Pulmonary artery endothelial cell (primary cell): ENCODE measurements around the gene LDLRAD3. TPM values are rescaled to one million over a fixed set of nuclear protein-coding genes. Genes with fewer than 3 reads are reported as not detected.

Source experiments
- DNase-seq: peaks from one replicate; pipeline ENCODE4 v3.0.0-alpha.2; 2011; ENCODE audit warnings: low read depth, low spot score
- total RNA-seq: library from RNA; depleted of rRNA; stranded (reverse); fragments of >200 nt; gene quantifications from 2 replicates; pipeline ENCODE4 v1.2.3, GENCODE V29; 2014

The LDLRAD3 gene
- total RNA-seq, 1 donor from 2014 or later: 9.5 TPM

GRCh38 chr11:35927104-35927503 is 16.8 kb upstream of the LDLRAD3 start:
- no peak for DNase-seq

- no peak for DNase-seq
Observed at GRCh38 chr11:35927682-35928081, 16.2 kb upstream of the LDLRAD3 start.

GRCh38 chr11:35928688-35929395 is 15.0 kb upstream of the LDLRAD3 start:
- DNase-seq: no peak

- DNase-seq: no peak
Observed at GRCh38 chr11:35930466-35930865, 13.4 kb upstream of the LDLRAD3 start.

GRCh38 chr11:35932121-35932520 is 11.7 kb upstream of the LDLRAD3 start:
- DNase-seq: no peak

- no peak for DNase-seq
Observed at GRCh38 chr11:35932681-35933319, 11.1 kb upstream of the LDLRAD3 start.

- no peak for DNase-seq
Observed at GRCh38 chr11:35933320-35933871, 10.5 kb upstream of the LDLRAD3 start.

- no peak for DNase-seq
Observed at GRCh38 chr11:35934271-35934670, 9.6 kb upstream of the LDLRAD3 start.

- no peak for DNase-seq
Observed at GRCh38 chr11:35934981-35935380, 8.9 kb upstream of the LDLRAD3 start.

GRCh38 chr11:35935390-35935789 is 8.5 kb upstream of the LDLRAD3 start:
- no peak for DNase-seq

GRCh38 chr11:35937111-35937510 is 6.8 kb upstream of the LDLRAD3 start:
- no peak for DNase-seq

GRCh38 chr11:35937700-35938099 is 6.2 kb upstream of the LDLRAD3 start:
- DNase-seq: no peak

- DNase-seq: no peak
Observed at GRCh38 chr11:35938231-35938630, 5.6 kb upstream of the LDLRAD3 start.

GRCh38 chr11:35943309-35943708 is 553 bp upstream of the LDLRAD3 start:
- no peak for DNase-seq

- no peak for DNase-seq
Observed at GRCh38 chr11:35944503-35945136, 758 bp downstream of the LDLRAD3 start.

GRCh38 chr11:35945137-35945518 is 1.3 kb downstream of the LDLRAD3 start:
- DNase-seq: no peak

- DNase-seq: no peak
Observed at GRCh38 chr11:35946766-35947165, 2.9 kb downstream of the LDLRAD3 start.

GRCh38 chr11:35947437-35947836 is 3.6 kb downstream of the LDLRAD3 start:
- no peak for DNase-seq

- DNase-seq: no peak
Observed at GRCh38 chr11:35949242-35949641, 5.4 kb downstream of the LDLRAD3 start.

GRCh38 chr11:35950082-35950481 is 6.2 kb downstream of the LDLRAD3 start:
- DNase-seq: no peak

- no peak for DNase-seq
Observed at GRCh38 chr11:35951680-35952079, 7.8 kb downstream of the LDLRAD3 start.

GRCh38 chr11:35953081-35953760 is 9.4 kb downstream of the LDLRAD3 start:
- no peak for DNase-seq
